IMR-90 (cell line): Measurements from ENCODE around the gene CD55. TPM values are rescaled to one million over a fixed set of nuclear protein-coding genes. Genes with fewer than 3 reads are reported as not detected.
A peak's percentile ranks its signal among the peaks of the same experiment; 100 is the strongest.

Source experiments
- ATAC-seq: fragments of 200-7000 bp; cut with Tn5 transposase; 2 replicates; pipeline ENCODE4 v1.9.1; 2020; ENCODE audit warnings: low read depth, mild to moderate bottlenecking, moderate library complexity
- BruUV-seq: library from RNA; stranded (reverse); fragments of 400-500 nt; replicated peaks from 2 replicates; lab custom pipeline; 2021; lab: Mats Ljungman, UMichigan
- CTCF ChIA-PET: fragments of 300-600 bp; formaldehyde crosslinking; extraction: SDS; loops from one replicate; lab custom pipeline; 2021; ENCODE audit warnings: antibody characterized with exemption; lab: Yijun Ruan, JAX
- POLR2A ChIA-PET: fragments of 300-600 bp; sonication (Branson Sonifier 250); formaldehyde crosslinking; loops from one replicate; lab custom pipeline; 2022; ENCODE audit warnings: antibody characterized with exemption; ENCODE audit not compliant: unreplicated experiment; lab: Charles Lee
- DNase-seq: peaks from one replicate; pipeline ENCODE4 v3.0.0; 2013
- H2AFZ ChIP-seq: replicated peaks from 2 replicates; pipeline ENCODE3; 2013; ENCODE audit warnings: low read length, mild to moderate bottlenecking; ENCODE audit not compliant: poor library complexity
- H2AK5ac ChIP-seq: 2 replicates; pipeline ENCODE4 v1.6.1; 2013; ENCODE audit warnings: low read depth, low read length, inconsistent platforms
- H2AK9ac ChIP-seq: replicated peaks from 2 replicates; pipeline ENCODE3; 2013; ENCODE audit warnings: mild to moderate bottlenecking, low read depth, low read length, moderate library complexity; ENCODE audit not compliant: poor library complexity
- H2BK120ac ChIP-seq: 2 replicates; pipeline ENCODE4 v1.6.1; 2013; ENCODE audit warnings: low read depth, low read length, inconsistent platforms
- H2BK15ac ChIP-seq: 3 replicates; pipeline ENCODE4 v1.6.1; 2013; ENCODE audit warnings: low read depth, low read length, inconsistent platforms
- H2BK20ac ChIP-seq: 2 replicates; pipeline ENCODE4 v1.6.1; 2013; ENCODE audit warnings: low read depth, mild to moderate bottlenecking, inconsistent platforms, low read length, moderate library complexity
- H2BK5ac ChIP-seq: 2 replicates; pipeline ENCODE4 v1.6.1; 2013; ENCODE audit warnings: mild to moderate bottlenecking, low read depth, low read length, inconsistent platforms; ENCODE audit not compliant: poor library complexity, severe bottlenecking
- H3K14ac ChIP-seq: replicated peaks from 2 replicates; pipeline ENCODE4 v1.6.1; 2013; ENCODE audit warnings: low read depth, low read length, inconsistent platforms
- H3K18ac ChIP-seq: 2 replicates; pipeline ENCODE4 v1.6.1; 2013; ENCODE audit warnings: low read depth, low read length, control low read depth
- H3K23ac ChIP-seq: 2 replicates; pipeline ENCODE4 v1.6.1; 2013; ENCODE audit warnings: low read depth, low read length, inconsistent platforms
- H3K27ac ChIP-seq: 2 replicates; pipeline ENCODE4 v1.5.1; 2013; ENCODE audit warnings: mild to moderate bottlenecking, control low read depth, low read length; ENCODE audit not compliant: insufficient read depth
- H3K27me3 ChIP-seq: 2 replicates; pipeline ENCODE4 v1.6.1; 2013; ENCODE audit warnings: low read length; ENCODE audit not compliant: control insufficient read depth, insufficient read depth
- H3K36me3 ChIP-seq: 2 replicates; pipeline ENCODE4 v1.6.1; 2013; ENCODE audit warnings: low read length, mixed read lengths; ENCODE audit not compliant: control insufficient read depth, insufficient read depth
- H3K4ac ChIP-seq: 2 replicates; pipeline ENCODE4 v1.6.1; 2013; ENCODE audit warnings: low read depth, low read length, inconsistent platforms
- H3K4me1 ChIP-seq: 2 replicates; pipeline ENCODE4 v1.6.1; 2013; ENCODE audit warnings: low read length, mixed read lengths; ENCODE audit not compliant: control insufficient read depth, insufficient read depth
- H3K4me2 ChIP-seq: 2 replicates; pipeline ENCODE4 v1.6.1; 2013; ENCODE audit warnings: low read depth, mild to moderate bottlenecking, control low read depth, low read length, moderate library complexity
- H3K4me3 ChIP-seq: 2 replicates; pipeline ENCODE4 v1.5.1; 2013; ENCODE audit warnings: low read depth, mild to moderate bottlenecking, control low read depth, low read length, moderate library complexity; ENCODE audit not compliant: insufficient read depth
- H3K56ac ChIP-seq: 2 replicates; pipeline ENCODE4 v1.6.1; 2013; ENCODE audit warnings: low read length, inconsistent platforms; ENCODE audit not compliant: insufficient read depth; ENCODE audit errors: extremely low read depth
- H3K79me1 ChIP-seq, 2 experiments: 2 replicates each; pipeline ENCODE4 v1.6.1; 2013; ENCODE audit warnings: low read length in 2 of 2, inconsistent platforms in 1 of 2, low read depth in 1 of 2
- H3K9ac ChIP-seq: 2 replicates; pipeline ENCODE4 v1.6.1; 2013; ENCODE audit warnings: low read depth, low read length, control low read depth
- H3K9me1 ChIP-seq: 2 replicates; pipeline ENCODE4 v1.6.1; 2013; ENCODE audit warnings: low read length, inconsistent platforms; ENCODE audit not compliant: insufficient read depth
- H3K9me3 ChIP-seq: 2 replicates; pipeline ENCODE4 v1.6.1; 2013; ENCODE audit warnings: low read length; ENCODE audit not compliant: control insufficient read depth, insufficient read depth
- H4K20me1 ChIP-seq: 2 replicates; pipeline ENCODE4 v1.6.1; 2013; ENCODE audit warnings: low read length, inconsistent platforms; ENCODE audit not compliant: insufficient read depth
- H4K5ac ChIP-seq: 2 replicates; pipeline ENCODE4 v1.6.1; 2013; ENCODE audit warnings: mild to moderate bottlenecking, low read depth, low read length, control low read depth
- H4K8ac ChIP-seq, 2 experiments: 2 replicates each; pipeline ENCODE4 v1.6.1; 2013; ENCODE audit warnings: low read depth in 2 of 2, low read length in 2 of 2, control low read depth in 1 of 2, inconsistent platforms in 1 of 2
- H4K91ac ChIP-seq: 2 replicates; pipeline ENCODE4 v1.6.1; 2013; ENCODE audit warnings: low read depth, low read length, inconsistent platforms; ENCODE audit not compliant: insufficient read depth
- CHD1 ChIP-seq: IDR thresholded peaks from 2 replicates; pipeline ENCODE4 v1.6.1; 2012; ENCODE audit warnings: low read depth, low read length, improper control_type of control experiment
- FOS ChIP-seq: fragments of 150-350 bp; IDR thresholded peaks from 2 replicates; pipeline ENCODE4 v1.6.1; 2016; ENCODE audit warnings: low read depth, low read length
- WGBS, 2 experiments: methylation state at CpG; one replicate each; pipeline versions ENCODE4 v1.1.5 to v1.1.7; 2013; ENCODE audit warnings: missing lambda C conversion rate in 2 of 2; ENCODE audit not compliant: insufficient read length in 1 of 2; ENCODE audit errors: extremely low coverage in 2 of 2; 5-methylcytosine and 5-hydroxymethylcytosine counted together
- dilution Hi-C: fragments of 300-500 bp; cut with HindIII; formaldehyde crosslinking; loops from one replicate; pipeline ENCODE4 v1.14.3; 2018; ENCODE audit warnings: low sequenced_read_pairs; ENCODE audit not compliant: unreplicated experiment
- in situ Hi-C: fragments of 300-500 bp; cut with MboI; formaldehyde crosslinking; loops from 3 replicates; pipeline ENCODE4 v1.14.3; 2019; ENCODE audit warnings: low sequenced_read_pairs, inconsistent platforms, mixed read lengths
- intact Hi-C: fragments of 100-400 bp; cut with micrococcal nuclease; formaldehyde crosslinking; loops from 2 replicates; pipeline ENCODE4 v1.10.0; 2022
- polyA plus RNA-seq, 3 experiments: library from polyadenylated mRNA; depleted of rRNA; stranded (reverse); fragments of >200 nt; gene quantifications; 2 replicates each; pipeline ENCODE4 v1.2.3, GENCODE V29; 2012; ENCODE audit warnings: low replicate concordance in 1 of 3
- total RNA-seq: library from RNA; depleted of rRNA; stranded (reverse); fragments of >200 nt; gene quantifications from 2 replicates; pipeline ENCODE4 v1.2.3, GENCODE V29; 2012

Gene CD55
- total and polyA plus RNA-seq, 2 of the 4 experiments (the other 2 are of a cell fraction), result 6.6 to 11.5 TPM

- intact Hi-C loops (loop anchor here (5.0 kb wide), 1 partner anchor 45 kb away; no protein-coding TSS in a partner anchor), in situ Hi-C loops (no loop called here), dilution Hi-C loops (no loop called here)
- H2BK5ac ChIP-seq, result no peak overlapping the region
- peak overlapping the region; percentile 83 for H3K18ac ChIP-seq
- no peak overlapping the region for H3K27ac ChIP-seq
- 0 out of 2 replicates have a peak overlapping the region, but pooled peaks have one; percentile 18 for H2BK120ac ChIP-seq
- peak overlapping the region; percentile 54 for H3K4me2 ChIP-seq
- H4K5ac ChIP-seq, result no peak overlapping the region
- H4K91ac ChIP-seq, result no peak overlapping the region
- peaks cover under 1% of the 10 kb centered on the region; the same call in 1 of the 2 replicates for H3K9me3 ChIP-seq
- no peak overlapping the region for H2AK5ac ChIP-seq
- no peak overlapping the region for H2AFZ ChIP-seq
- no peak overlapping the region for H3K56ac ChIP-seq
- H3K9ac ChIP-seq, result peak overlapping the region; percentile 23; the same call in 1 of the 2 replicates
- DNase-seq (peak; percentile 18), ATAC-seq (peak; percentile 82)
- H3K27me3 ChIP-seq, result no peaks in the 10 kb centered on the region; the same call in 1 of the 2 replicates
- BruUV-seq, result no TSS peak
- H3K4me1 ChIP-seq, result peaks cover 5% of the 10 kb centered on the region
- no peak overlapping the region for H3K4ac ChIP-seq
- TF ChIP-seq CHD1, result no peak
- TF ChIP-seq FOS, result no peak
- H3K79me1 ChIP-seq, result no peaks in the 10 kb centered on the region
- H2BK20ac ChIP-seq, result no peak overlapping the region
- H3K14ac ChIP-seq, result no peak overlapping the region
- no peak overlapping the region for H4K8ac ChIP-seq
- H3K23ac ChIP-seq, result no peak overlapping the region
- H2BK15ac ChIP-seq, result 0 out of 3 replicates have a peak overlapping the region, but pooled peaks have one; percentile 1
- no peak overlapping the region for H3K4me3 ChIP-seq
- WGBS, 2 experiments, result no CpG with 5 or more reads among the region's 2 CpGs
- POLR2A ChIA-PET, result no interaction called here
- H3K9me1 ChIP-seq, result peaks cover 4% of the 10 kb centered on the region; the same call in 1 of the 2 replicates
- no peaks in the 10 kb centered on the region for H4K20me1 ChIP-seq
- no peak overlapping the region for H2AK9ac ChIP-seq
- H3K36me3 ChIP-seq, result no peaks in the 10 kb centered on the region
- CTCF ChIA-PET, result no interaction called here
These were observed 34.6 kb upstream of the CD55 start for GRCh38 chr1:207286786-207287468.
